Suprapubic skin (tissue), 3 donors: ENCODE measurements around the gene DUSP23.

ENCODE experiments used
- CTCF ChIP-seq, 2 donors: fragments of 200-600 bp in 1 of 2; fragments of 450-650 bp in 1 of 2; sonication (generic) in 1 of 2; IDR thresholded peaks; one replicate each; pipeline ENCODE4 v1.5.1; 2016 to 2019; ENCODE audit warnings: antibody characterized with exemption in 2 of 2, mild to moderate bottlenecking in 1 of 2, moderate library complexity in 1 of 2
- EP300 ChIP-seq: sonication (generic); formaldehyde crosslinking; IDR thresholded peaks from one replicate; pipeline ENCODE4 v1.6.1; 2017; ENCODE audit warnings: antibody characterized with exemption
- POLR2A ChIP-seq, 2 donors: fragments of 450-650 bp; IDR thresholded peaks; one replicate each; pipeline ENCODE4 v1.6.1; 2017; ENCODE audit warnings: antibody characterized with exemption in 2 of 2, mild to moderate bottlenecking in 2 of 2, moderate library complexity in 2 of 2

GRCh38 chr1:159821171-159821867 lies 40.6 kb downstream of the DUSP23 start:
- TF ChIP-seq CTCF (IDR thresholded peaks at IDR 0.05) (no peak), POLR2A (IDR thresholded peaks at IDR 0.05) (no peak), EP300 (no peak)
